ENCODE measurements around the gene ASB10.

ASB10 gene

DNA sequence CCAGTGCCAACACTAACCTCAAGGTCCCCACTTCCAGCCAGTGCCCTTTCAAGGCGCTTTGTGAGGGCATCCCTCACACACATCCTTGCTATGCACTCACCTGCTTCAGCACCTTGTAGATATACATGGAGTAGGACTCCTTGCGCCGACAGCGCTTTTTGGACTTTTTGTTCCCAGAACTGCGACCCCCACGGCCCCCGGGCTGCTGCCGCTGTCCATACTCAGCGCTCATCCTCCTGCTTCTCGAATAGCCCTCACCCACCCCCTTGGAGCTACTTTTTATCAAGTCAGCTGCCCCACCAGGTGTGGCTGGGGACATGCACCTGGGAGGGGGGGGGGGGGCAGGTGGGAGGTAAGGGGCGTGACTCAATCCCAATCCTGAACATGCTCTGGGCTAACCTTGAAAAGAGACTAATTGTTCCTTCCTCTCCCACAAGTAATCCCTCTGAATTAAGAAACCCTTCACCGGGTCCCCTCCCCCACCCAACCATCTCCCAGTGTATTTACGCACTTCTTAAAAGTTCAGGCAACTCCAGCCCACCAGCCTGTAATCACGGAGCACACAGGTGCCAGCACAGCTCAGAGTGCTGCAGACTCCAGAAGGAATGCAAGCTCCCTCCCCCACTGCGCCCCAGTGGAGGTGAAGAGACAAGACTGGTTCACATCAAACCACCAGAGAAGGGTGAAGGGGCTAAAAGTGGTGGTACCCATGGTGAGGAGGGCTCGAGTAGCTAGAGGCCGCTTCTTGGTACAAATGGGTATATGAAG, 23.2 kb upstream of the ASB10 start, which contains the start of gene H2BK1:
H2BK1 (minus strand) TSS at position 402 of the 768 bp plus-strand sequence; CDS start at position 232, 170 bp downstream.
- DNase-seq, result no peak

DNA sequence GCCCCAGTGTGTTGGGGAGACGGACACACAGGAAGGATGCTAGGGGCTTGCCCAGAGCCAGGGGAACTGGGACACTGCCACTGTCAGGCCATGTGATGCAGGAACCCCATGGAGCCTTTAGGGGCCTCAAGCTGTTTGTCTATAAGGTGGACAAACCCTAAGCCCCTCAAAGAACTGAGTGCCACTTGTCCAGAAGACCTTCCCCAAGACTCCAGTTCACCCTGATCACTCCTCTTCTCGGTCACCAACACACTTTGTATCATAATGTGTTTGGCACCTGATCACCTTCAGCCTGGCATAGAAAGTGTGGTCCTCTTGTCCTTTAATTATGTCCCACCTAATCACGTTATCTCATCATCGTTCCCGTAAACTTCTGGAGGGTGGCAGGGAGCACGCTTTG, 22.5 kb upstream of the ASB10 start:
- no peak for DNase-seq

DNA sequence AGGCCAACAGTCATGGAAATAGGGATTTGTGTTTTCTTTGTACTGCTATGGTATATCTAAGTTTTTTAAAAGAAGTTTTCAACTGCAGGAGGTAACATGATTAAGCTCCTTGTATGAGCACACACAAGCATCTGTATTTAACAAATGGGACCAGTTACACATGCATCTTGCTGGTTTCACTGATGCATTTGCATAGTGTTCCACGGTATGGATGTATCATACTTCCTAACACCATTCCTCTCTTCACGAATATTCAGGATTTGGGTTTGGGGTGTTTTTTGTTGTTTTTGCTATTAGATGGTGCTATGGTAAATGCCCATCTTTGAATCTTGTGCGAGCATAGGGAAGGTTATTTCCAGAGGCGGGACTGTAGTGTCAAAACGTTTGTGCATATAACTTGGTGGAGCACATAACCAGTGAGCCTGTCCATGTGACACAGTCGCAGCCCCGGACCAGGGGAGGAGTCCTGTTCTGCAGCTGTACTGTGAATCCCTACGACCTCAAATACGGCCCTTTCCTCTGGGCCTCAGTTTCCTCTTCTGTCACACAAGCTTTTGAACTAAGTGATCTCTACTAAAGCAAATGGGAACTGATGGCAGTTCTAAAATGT, 21.3 kb upstream of the ASB10 start:
- no peak for DNase-seq

- DNase-seq, result no peak
These were observed 20.8 kb upstream of the ASB10 start for GRCh38 chr7:151207804-151208203.

DNA sequence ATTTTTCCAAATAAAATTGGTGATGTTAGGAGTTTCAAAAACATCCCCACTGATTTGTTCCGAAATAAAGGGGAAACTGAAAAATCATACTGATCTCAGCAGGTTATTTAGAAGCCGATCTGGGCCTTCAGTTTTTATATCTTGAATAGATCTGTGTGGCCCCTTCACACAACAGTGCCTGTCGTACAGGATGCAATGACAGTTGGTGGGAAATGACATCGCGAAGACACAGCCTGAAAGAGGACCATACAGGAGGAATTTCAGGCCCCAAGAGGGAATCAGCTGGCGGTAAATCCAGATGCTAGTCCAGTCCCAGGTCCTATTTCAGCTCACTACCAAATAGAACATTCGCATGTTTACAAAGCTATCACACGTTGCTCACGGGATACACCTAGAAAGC, 20.3 kb upstream of the ASB10 start:
- DNase-seq, result no peak

- DNase-seq, result no peak
These were observed 19.9 kb upstream of the ASB10 start for GRCh38 chr7:151206914-151207313.

DNA sequence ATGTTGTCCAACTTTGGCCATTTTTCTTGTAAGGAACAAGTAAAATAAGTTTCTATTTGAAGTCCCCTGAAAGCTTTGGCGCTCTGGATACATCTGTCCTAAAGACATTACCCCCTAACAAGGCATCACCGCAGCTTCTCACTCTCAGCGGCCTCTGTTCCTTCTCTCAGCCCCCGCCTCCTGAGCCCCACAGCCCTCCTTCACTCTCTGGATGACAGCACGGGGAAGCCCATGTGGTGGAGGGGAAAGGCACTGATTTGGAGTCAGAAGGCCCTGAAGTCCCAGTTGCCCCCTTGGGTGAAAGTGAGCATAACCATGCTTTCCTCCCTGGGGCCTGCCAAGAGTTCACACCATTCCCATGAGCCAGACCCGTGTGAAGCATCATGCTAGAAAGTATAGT, 18.7 kb upstream of the ASB10 start:
- DNase-seq, result no peak

GRCh38 chr7:151204383-151205032, 17.5 kb upstream of the ASB10 start:
- no peak for DNase-seq

DNA sequence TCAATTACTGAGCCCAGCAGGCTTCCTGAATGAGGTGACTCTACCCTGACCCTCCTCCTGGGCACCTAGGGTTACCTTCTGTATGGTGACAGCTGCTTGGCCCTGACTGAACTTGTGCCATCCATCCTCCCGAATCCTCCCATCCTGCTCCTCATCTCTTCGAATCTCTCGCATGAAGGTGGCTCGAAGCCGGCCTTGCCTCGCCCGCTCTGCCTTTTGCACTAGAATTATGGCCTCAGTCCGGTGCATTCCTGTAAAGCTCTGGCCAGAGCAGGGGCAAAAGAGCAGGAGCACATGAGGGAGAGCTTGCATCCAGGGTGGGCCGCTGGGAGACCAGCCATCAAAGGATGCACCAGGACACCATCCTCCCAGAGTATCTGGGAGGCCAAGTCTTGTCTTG, 15.8 kb upstream of the ASB10 start:
- no peak for DNase-seq

GRCh38 chr7:151201751-151202150, 14.7 kb upstream of the ASB10 start:
- no peak for DNase-seq

DNA sequence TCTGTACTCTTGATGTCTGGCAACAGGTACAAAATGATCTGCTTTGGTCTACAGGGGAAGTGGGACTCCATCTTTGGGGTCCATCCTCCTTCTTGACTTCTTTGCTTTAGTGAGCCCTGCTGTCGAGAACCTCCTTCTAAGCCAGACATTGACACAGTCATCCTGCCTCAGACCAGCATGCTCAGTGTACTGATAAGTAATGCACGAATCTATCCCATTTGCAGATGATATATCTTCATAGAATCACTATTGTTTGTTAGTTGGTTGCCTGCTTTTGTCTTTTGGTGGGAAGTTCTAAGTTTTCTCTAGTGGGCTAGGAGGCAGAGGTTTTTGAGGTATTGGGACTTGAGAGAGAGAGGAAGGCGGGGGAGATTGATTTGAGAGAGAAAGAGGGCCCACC, 14.3 kb upstream of the ASB10 start:
- no peak for DNase-seq

GRCh38 chr7:151198945-151199848, 12.1 kb upstream of the ASB10 start:
- no peak for DNase-seq

- no peak for DNase-seq
These were observed 10.9 kb upstream of the ASB10 start for GRCh38 chr7:151197932-151198331.

DNA sequence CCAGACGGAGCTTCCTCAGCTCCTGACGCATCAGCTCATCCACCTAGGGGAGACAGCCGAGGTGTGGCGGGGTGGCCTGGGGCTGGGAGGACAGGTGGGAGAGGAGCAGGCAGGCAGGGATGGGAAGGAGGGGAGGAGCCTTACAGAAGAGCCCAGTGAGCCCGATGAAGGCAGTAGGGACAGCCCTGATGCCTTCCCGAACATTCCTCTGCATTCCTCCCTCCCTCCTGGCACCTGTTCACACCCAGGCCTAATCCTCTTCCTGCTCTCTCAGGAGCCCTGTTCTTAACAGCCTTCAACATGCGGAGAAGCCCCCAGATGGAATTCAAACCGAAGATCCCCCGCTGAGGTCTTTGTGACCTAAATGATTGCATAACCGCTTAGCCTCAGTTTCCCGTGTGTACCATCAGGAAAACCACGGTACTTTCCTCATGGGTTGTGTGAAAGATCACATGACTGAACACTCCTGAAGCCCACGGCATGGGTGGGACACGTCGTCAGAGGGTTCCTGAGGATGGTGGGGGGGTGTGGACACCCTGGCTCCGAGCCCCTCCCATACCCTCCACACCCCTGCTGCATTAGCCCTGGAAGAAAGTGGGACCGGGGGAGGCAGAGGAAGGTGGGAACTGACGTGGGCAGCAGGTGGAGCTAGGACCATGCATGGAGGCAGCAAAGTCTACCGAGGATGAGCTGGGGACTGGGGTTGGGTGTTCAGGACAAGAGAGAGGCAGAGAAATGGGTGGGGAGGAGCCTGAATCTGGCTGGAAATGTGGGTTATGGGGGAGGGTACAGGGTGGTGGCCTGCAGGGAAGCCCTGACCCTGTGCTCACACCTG, 8.8 kb upstream of the ASB10 start:
- no peak for DNase-seq

GRCh38 chr7:151194188-151194587, 7.1 kb upstream of the ASB10 start:
- DNase-seq, result no peak

DNA sequence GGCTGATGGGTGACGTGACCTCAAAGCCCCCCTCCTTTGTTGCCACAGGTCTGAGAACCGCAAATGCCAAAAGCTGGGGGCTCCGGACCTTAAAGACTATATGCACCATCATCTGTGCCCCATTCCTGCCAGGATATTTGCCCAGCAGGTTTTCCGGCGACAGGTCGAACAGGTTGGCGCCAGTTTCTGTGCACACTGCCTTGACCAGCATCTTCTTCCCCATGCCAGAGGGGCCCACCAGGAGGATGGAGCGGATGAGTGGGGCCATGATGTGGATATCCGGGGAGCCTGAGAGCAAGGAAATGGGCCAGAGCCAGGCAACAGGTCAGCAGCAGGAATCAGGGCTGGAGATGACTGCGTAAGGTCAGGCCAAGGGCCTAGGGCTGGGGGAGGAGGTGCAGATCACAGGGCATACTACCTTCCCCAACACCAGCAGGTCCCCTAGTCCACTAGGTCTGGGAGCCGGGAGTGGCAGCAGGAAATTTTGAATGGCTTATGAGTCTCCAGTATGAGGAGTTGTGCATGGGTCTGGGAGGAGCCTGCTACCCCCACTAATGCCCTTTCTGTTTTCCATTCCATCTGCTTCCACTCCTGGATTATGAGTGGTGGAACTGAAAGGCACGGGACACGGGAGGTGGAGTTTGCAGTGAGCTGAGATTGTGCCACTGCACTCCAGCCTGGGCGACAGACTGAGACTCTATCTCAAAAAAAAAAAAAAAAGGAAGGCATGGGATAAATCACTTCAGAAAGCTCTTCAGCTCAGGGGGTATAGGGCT, 6.3 kb upstream of the ASB10 start:
- DNase-seq, result no peak

DNA sequence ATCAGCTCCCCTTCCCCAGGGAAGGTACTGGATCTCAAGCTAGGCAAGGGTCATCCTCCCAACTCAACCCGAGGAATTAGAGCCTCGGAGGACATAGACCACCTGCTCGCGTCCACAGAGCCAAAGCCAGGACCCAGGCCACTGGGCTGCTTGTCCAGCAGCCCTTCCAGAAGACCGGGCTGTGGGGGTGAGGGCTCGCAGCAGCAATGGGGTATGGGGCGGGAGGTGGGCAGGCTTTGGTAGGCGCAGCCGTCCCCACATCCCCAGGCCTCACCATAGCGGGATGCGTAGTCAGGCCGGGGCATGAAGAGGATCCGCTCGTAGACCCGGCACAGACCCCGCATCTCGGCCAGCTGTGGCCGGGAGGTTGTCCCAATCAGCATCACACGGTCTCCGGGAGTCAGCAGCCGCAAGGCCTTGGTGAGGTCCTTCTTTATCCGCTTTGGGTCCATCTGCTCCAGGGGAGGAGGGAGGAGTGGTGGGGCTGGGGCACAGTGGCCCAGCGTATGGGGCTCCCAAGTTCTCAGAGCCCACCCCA, 5.0 kb upstream of the ASB10 start:
- DNase-seq, result no peak

- no peak for DNase-seq
These were observed 4.5 kb upstream of the ASB10 start for GRCh38 chr7:151191544-151191943.

DNA sequence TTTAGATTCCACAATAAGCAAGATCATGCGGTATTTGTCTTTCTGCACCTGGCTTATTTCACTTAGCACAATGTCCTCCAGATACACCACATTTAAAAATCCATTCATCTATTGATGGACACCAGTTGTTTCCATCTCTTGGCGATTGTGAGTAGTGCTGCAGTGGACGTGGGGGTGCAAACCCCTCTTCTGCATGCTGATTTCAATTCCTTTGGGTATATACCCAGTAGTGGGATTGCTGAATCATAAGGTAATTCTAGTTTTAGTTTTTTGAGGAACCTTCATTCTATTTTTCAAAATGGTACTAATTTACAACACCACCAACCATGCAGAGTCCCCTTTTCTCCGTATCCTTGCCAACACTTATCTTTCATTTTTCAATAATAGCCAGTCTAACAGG, 2.0 kb upstream of the ASB10 start:
- no peak for DNase-seq

DNA sequence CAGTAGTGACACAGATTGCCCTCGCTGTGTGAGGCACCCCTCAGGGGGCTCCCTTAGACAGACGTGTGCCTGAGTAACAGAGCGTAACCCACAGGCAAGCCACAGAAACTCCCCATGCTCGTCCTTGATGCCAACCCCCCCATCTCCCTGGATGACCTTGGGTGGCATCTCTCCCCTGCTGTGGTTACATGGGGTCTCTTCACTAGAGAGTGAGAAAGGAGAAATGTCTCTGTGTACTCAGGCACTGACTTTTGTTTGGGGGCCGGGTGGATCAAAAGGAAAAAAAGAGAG, 1.1 kb upstream of the ASB10 start:
- DNase-seq, result no peak

Data from stimulated activated CD4-positive, alpha-beta T cell treated with anti-CD3 and anti-CD28 coated beads, Interleukin-1b, Interleukin-23, amount 100 ng/mL, for 48 hours (primary cell).